GM21529 (cell line): Measurements from ENCODE around the gene TNFRSF8.

ENCODE experiments used
- ATAC-seq: cut with Tn5 transposase; IDR thresholded peaks from one replicate; pipeline ENCODE4 v1.9.1; 2021; ENCODE audit not compliant: unreplicated experiment

The TNFRSF8 gene

GRCh38 chr1:12059722-12060464, 3.2 kb upstream of the TNFRSF8 start:
- ATAC-seq: peak; percentile 33

- ATAC-seq: no peak
Measured at GRCh38 chr1:12060500-12060899, 2.6 kb upstream of the TNFRSF8 start.

DNA sequence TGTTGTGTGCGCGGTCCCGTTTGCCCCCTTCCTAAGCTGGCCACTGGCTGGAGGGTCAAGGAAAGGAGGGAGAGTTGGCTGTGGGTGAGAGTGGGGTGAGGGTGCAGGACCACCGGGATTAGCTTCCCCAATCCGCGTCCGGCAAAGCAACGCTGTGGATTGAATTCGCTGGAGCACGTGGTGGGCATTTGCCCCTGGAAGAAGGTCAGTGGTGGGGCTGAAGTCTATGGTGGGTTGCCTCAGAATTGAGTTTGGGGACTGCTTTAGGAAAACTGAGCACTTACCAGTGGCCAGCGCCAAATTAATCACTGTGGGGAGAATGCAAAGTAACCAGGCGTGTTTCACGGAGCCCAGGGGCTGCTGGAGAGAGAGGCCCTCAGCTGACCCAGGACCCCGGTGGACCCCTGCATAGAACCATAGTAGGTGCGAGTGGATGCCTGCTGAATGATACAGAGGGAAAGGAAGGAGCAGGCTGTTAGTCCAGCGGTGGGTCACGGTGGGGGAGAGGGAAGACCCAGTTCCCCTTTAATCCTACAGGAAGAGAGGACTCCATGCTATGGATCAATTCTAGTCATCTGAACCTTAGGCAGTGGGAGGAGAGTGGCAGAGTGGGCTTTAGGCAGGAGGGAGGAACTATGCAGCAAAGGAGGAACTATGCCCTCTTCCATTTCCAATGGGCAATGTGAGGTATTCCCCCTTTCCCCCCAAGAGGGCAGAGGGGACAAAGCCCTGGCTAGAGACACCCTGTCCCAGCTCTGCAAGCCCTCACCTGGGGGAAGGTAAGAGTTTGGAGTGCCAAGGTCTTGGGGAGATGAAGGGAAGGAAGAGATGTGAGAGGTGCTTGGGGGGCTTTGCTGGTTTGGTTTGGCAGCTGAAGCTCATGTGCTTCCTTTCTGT, 1.2 kb downstream of the TNFRSF8 start:
- ATAC-seq: no peak

GRCh38 chr1:12065872-12066271, 2.8 kb downstream of the TNFRSF8 start:
- no peak for ATAC-seq

DNA sequence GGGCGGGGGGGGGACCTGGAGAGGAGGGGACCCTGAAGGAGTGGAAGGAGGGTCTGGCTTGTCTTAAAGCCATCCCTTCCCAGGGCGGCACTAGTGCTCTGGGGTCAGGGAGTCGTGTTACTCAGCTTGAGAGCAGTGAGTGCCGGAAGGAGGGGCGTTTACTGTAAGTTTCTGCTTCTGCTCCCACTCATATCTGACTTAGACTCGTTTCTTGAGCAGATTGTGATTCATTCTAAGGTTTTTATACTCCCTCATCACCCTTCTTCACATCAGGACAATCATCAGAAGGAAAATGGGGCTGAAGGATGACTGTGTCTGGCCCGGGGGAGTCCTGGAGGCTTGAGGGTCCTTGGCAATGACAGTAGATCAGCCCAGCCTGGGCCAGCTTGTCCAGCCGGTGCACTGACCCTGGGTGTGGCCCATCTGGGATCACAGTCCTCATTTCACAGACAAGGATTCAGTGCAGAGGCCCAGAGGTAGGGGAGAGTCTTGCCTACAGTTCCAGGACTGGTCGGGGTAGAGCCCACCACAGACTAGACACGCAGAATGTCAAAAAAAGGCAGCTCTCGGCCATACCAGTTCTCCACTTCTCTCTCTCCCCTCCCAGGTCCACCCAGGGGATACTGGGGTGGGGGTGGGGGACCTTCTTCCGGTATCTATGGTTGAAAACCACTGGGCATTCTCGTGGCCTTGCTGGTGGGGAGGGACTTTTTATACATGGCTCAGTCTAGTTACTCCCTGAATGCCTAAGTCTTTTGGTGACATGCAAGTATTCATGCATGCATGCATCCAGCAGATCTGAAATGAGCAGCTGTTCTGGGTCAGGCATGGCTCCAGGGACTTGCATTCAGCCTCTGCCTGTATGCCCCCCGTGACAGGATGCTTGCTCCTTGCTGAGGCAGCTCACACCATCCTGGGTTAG, 5.1 kb downstream of the TNFRSF8 start:
- peak; percentile 39 for ATAC-seq

GRCh38 chr1:12069623-12070244, 6.6 kb downstream of the TNFRSF8 start:
- ATAC-seq: no peak

DNA sequence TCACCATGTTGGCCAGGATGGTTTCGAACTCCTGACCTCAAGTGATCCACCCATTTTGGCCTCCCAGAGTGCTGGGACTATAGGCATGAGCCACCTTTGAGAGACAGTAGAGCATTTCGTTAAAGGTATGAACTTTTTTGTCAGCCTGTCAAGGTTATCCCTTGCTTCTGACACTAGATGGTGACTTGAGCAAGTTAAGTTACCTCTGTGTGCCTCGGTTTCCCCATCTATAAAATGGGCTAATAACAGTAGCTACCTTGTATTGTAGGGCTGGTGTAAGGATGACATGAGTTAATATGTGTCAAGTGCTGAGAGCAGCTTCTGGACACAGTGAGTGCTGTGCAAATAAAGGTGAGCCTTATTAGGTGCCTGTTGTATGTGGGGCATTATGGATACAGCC, 8.8 kb downstream of the TNFRSF8 start:
- ATAC-seq: no peak

- ATAC-seq: no peak
Measured at GRCh38 chr1:12072741-12073140, 9.6 kb downstream of the TNFRSF8 start.

DNA sequence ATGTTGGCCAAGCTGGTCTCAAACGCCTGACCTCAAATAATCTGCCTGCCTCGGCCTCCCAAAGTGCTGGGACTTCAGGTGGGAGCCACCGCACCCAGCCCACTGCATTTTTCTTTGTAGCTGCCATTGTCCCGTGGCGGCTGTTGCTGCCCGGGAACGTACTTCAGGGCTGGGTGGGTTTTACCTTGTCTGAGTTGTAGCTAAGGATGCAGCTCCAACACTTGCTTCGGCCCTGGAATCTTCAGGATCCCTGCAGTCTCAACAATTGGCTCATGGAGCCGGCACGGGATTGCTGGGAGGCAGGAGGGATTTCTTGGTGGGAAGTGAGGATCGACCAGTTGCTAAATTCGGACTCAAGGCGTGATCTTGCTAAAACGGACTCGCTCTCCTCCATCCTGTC, 10.7 kb downstream of the TNFRSF8 start:
- no peak for ATAC-seq

GRCh38 chr1:12075195-12076114, 12.4 kb downstream of the TNFRSF8 start:
- ATAC-seq: no peak

- no peak for ATAC-seq
Measured at GRCh38 chr1:12076425-12077005, 13.4 kb downstream of the TNFRSF8 start.

DNA sequence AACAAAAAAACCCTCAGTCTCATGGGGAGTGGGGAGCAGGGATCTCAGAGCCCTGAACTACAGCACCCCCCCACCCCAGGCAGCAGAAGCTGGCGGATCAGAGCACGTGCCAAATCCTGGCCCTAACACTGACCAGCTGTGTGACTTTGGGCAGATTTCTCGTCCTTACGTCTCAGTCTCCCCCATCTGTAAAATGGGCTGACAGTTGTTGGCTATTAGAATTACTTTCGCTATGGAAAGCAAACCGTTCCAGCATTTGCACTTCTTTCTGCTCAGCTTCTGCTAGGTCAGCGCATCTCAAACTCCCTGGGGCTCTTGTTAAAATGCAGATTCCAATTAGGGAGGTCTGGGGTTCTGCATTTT, 15.5 kb downstream of the TNFRSF8 start:
- ATAC-seq: peak; percentile 23

GRCh38 chr1:12078938-12079861, 16.1 kb downstream of the TNFRSF8 start:
- ATAC-seq: peak; percentile 49

GRCh38 chr1:12080156-12080555, 17.1 kb downstream of the TNFRSF8 start:
- no peak for ATAC-seq

DNA sequence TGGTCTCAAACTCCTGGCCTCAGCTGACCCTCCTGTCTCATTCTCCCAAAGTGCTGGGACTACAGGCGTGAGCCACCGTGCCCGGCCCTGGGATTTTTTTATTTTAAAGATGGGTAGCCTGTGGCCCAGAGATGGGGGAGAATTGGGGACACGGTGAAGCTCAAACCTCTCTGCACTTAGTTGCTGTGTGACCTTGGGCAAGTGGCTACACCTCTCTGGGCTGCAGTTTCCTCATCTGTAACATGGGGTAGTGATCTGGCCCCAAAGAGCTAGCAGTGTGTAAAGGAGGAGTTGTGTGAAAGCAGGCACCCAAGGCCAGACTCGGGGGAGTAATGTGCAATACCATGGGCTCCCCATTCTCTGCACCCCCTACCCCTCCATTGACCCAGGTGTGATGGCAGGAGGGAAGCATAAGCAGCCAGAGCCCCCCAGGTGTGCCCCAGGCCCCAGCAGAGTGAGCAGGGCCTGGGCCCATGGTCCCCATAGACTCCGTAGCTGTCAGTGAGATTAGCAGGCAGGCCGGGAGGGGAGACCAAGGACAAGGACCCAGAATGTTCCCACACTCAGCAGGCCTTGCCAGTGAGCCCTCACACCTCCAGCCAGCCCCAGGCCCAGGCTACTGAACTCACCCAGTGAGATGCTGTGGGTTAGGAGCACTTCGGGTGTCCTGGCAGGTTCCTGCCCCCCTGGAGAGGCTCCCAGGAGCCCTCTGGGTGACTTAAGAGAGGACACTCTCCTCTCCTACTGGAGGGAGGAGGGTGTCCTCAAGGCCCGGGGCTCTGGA, 17.9 kb downstream of the TNFRSF8 start:
- ATAC-seq: no peak

DNA sequence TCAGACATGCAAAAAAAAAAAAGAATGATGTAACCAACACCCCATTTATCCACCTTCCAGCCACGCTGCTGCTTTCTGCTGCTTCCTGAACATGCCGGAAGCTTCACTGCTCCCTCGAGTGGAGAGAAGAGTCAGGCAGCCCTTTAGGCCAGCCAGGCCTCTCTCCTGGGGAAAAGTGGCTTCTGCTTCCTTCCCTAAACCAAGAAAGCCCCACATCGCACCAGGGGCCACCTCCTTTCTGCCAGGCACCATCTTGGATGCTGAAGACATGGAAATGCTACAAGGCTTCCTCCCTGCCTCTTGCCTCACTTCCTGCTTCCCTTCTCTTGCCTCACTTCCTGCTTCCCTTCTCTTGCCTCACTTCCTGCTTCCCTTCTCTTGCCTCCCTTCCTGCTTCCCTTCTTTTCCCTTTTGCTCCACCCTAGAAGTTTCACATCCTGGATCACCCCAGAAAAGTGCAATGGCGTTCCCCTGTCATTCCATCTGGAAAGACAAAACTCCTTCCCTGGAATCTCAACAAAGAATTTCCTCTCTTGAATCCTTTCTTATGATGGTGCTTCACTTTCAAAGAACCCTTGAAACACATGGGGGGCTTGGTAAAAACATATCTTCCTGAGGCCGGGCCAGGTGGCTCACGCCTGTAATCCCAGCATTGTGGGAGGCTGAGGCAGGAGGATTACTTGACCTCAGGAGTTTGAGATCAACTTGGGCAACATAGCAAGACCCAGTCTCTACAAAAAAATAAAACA, 18.7 kb downstream of the TNFRSF8 start:
- ATAC-seq: no peak

DNA sequence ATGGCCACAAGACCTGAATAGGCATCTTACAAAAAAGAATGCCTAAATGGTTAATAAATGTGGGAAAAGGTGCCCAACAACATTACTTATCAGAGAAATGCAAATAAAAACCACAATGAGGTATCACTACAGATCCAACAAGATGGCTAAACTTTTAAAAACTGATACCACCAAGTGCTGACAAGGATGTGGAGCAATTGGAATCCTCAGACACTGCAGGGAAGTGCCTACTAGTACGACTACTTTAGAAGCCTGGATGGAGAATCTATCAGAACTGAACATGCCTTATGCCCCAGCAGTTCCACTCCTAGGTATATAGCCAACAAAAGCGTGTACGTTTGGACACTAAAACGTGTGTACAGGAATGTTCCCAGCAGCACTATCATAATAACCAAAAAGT, 19.9 kb downstream of the TNFRSF8 start:
- ATAC-seq: no peak
